Measurements from ENCODE around the gene SOCS2.
A peak's percentile ranks its signal among the peaks of the same experiment; 100 is the strongest.

SOCS2 gene

GRCh38 chr12:93569301-93569655, 3.2 kb upstream of the SOCS2 start:
- TF ChIP-seq, protein P1, sequence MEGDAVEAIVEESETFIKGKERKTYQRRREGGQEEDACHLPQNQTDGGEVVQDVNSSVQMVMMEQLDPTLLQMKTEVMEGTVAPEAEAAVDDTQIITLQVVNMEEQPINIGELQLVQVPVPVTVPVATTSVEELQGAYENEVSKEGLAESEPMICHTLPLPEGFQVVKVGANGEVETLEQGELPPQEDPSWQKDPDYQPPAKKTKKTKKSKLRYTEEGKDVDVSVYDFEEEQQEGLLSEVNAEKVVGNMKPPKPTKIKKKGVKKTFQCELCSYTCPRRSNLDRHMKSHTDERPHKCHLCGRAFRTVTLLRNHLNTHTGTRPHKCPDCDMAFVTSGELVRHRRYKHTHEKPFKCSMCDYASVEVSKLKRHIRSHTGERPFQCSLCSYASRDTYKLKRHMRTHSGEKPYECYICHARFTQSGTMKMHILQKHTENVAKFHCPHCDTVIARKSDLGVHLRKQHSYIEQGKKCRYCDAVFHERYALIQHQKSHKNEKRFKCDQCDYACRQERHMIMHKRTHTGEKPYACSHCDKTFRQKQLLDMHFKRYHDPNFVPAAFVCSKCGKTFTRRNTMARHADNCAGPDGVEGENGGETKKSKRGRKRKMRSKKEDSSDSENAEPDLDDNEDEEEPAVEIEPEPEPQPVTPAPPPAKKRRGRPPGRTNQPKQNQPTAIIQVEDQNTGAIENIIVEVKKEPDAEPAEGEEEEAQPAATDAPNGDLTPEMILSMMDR (IDR thresholded peaks at IDR 0.05), result no peak
- Histone ChIP-seq H3K4me3 (peak overlapping the region; percentile 93), H3K27ac (peak overlapping the region in 1 of 2 donors; percentile 97)
- no peak for DNase-seq (ENCODE audit: low spot score)

DNA sequence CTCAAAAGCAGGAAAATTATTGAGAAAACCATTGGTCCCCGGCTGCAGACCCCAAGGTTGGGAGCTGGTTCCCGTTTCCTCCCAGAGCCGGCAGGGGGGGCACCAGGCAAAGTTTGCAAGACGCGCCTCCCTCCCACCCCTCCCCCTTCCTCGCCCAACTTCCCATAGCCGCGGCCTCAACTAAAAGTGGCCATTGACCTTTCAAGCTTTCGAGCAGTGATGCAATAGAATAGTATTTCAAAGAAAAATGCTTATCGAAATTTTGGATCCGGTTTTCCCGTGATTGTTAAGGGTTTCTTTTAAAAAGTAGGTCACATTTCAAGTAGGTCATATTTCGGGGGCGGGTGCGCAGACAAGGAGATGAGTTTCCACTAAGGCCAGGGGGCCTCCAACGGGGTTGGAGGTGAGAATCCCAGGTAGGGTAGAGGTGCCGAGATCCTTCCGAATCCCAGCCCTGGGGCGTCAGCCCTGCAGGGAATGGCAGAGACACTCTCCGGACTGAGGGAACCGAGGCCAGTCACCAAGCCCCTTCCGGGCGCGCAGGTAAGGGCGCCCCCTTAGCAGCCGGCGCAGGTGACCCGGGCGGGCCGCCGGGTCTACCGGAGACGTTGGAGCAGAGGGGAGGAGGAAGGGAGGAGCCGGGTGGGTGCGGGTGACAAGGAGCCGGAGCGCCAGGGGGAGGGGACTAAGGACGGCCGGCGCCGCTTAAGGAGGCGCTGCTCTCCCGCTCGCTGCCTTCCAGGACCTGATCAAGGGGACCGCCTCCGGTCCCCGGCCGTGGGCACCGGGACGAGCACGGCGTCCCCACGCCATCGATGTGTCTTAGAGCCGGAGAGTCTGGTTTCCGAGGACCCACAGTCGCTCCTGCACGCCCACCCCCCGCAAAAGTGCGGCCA, 2.6 kb upstream of the SOCS2 start:
- Histone ChIP-seq H3K27ac (peak overlapping the region; percentile 86 to 97), H3K4me3 (peak overlapping the region; percentile 93)
- DNase-seq (ENCODE audit: low spot score), result peak; percentile 92
- TF ChIP-seq, protein P1 (IDR thresholded peaks at IDR 0.05), result peak; percentile 78

GRCh38 chr12:93570552-93571364, 1.7 kb upstream of the SOCS2 start:
- Histone ChIP-seq H3K4me3 (peak overlapping the region; percentile 93), H3K27ac (peak overlapping the region; percentile 86 to 97)
- TF ChIP-seq, protein P1 (IDR thresholded peaks at IDR 0.05), result no peak
- peak; percentile 96 for DNase-seq (ENCODE audit: low spot score)

DNA sequence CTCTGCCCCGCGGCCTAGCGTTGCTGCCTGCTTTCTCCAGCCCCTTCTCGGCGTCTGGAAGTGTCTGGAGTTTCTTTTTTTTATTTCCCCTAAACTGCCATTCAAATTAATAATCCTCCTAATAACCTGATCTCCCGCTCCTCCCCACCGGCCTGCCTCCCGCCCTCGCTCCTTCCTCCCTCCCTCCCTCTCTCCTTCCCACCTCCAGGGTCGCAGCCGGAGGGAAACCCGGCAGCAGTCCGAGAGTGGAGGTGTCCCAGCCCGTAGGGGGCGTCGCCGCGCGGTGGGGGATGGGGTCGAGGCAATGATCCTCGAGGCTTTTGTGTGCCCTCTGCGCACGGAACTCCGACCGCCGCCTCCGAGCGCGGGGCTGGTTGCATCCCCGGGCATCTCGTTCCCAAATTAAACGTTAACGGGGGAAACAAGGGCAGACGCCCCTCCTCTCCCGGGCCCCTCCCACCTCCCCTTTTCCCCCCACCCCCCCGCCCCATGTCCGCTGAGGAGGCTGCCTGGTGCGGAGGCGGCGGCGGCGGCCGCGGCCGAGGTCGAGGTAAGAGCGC, 1.0 kb upstream of the SOCS2 start:
- TF ChIP-seq, protein P1 (IDR thresholded peaks at IDR 0.05), result no peak
- peak; percentile 85 for DNase-seq (ENCODE audit: low spot score)
- Histone ChIP-seq H3K27ac (peak overlapping the region; percentile 86 to 97), H3K4me3 (peak overlapping the region; percentile 93)

GRCh38 chr12:93572712-93573551, 457 bp downstream of the SOCS2 start:
- peak; percentile 78 for DNase-seq (ENCODE audit: low spot score)
- H3K4me3 ChIP-seq, result peak overlapping the region; percentile 93
- H3K27ac ChIP-seq, result peak overlapping the region; percentile 86 to 97
- TF ChIP-seq, protein P1 (IDR thresholded peaks at IDR 0.05), result no peak

DNA sequence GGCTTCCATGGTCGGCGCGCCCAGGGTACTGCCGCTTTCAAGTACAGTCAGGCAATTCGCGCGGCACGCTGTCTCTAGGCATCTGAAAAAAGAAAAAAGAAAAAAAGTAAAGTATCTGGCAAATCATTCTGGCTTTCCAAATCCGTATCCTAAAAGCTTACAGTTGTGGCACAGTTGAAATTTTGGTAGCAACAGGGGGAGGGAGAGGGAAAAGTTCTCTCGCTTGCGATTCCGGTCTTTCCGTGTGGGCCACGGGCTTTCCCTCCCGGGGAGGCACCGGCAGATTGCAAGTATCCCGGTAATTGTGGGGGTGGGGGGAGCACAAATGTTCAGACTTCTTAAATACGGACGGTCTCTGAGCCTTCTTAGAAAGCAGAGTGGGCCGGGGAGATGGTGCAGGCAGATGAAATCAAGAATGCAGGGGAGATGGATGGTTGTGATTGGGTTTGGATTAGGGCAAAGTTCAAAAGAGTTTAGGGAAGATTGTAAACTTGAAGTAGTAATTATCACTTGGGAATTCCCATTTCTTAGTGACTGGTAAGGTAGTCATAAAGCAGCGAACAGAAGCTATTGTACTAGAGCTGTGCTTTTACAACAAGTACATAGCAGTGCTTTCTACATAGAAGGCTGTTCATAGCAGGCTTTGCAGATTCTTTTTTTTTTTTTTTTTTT, 1.2 kb downstream of the SOCS2 start:
- peak overlapping the region; percentile 93 for H3K4me3 ChIP-seq
- peak overlapping the region; percentile 86 to 97 for H3K27ac ChIP-seq
- DNase-seq (ENCODE audit: low spot score), result no peak
- TF ChIP-seq, protein P1 (IDR thresholded peaks at IDR 0.05), result no peak
